DOHH2 (cell line): Measurements from ENCODE around the gene UGT1A6.

Source experiments
- H3F3A ChIP-seq: fragments of 200-600 bp; sonication (generic), shearing (Covaris generic); 2 replicates; pipeline ENCODE4 v1.6.0; 2016; ENCODE audit warnings: antibody characterized with exemption, mild to moderate bottlenecking; ENCODE audit not compliant: control insufficient read depth, insufficient read depth
- H3K27ac ChIP-seq: fragments of 200-600 bp; sonication (generic); 2 replicates; pipeline ENCODE4 v1.5.1; 2014; ENCODE audit warnings: low read depth, mild to moderate bottlenecking, low read length, moderate library complexity
- H3K27me3 ChIP-seq: fragments of 200-600 bp; sonication (generic); 2 replicates; pipeline ENCODE4 v1.6.1; 2014; ENCODE audit warnings: mild to moderate bottlenecking, low read length, mixed read lengths; ENCODE audit not compliant: control insufficient read depth
- H3K36me3 ChIP-seq: fragments of 200-600 bp; sonication (generic); 2 replicates; pipeline ENCODE4 v1.6.1; 2014; ENCODE audit warnings: mild to moderate bottlenecking, low read length, moderate library complexity, mixed read lengths; ENCODE audit not compliant: control insufficient read depth
- H3K4me1 ChIP-seq: fragments of 200-600 bp; sonication (generic); 2 replicates; pipeline ENCODE4 v1.6.1; 2014; ENCODE audit warnings: mild to moderate bottlenecking, low read length, mixed read lengths; ENCODE audit not compliant: control insufficient read depth
- H3K4me2 ChIP-seq: fragments of 200-600 bp; sonication (generic); 2 replicates; pipeline ENCODE4 v1.6.0; 2014; ENCODE audit warnings: mild to moderate bottlenecking, low read length, moderate library complexity
- H3K4me3 ChIP-seq: fragments of 200-600 bp; sonication (generic); 2 replicates; pipeline ENCODE4 v1.5.1; 2014; ENCODE audit warnings: mild to moderate bottlenecking, low read length, mixed read lengths
- H3K79me2 ChIP-seq: fragments of 200-600 bp; sonication (generic); 2 replicates; pipeline ENCODE4 v1.6.1; 2014; ENCODE audit warnings: mild to moderate bottlenecking, low read length, mixed read lengths; ENCODE audit not compliant: control insufficient read depth
- H3K9me2 ChIP-seq: fragments of 200-600 bp; sonication (generic); replicated peaks from 2 replicates; pipeline ENCODE4 v1.6.1; 2014; ENCODE audit warnings: mild to moderate bottlenecking, low read length, mixed read lengths; ENCODE audit not compliant: control insufficient read depth
- H3K9me3 ChIP-seq: fragments of 200-600 bp; sonication (generic); 2 replicates; pipeline ENCODE4 v1.6.1; 2014; ENCODE audit warnings: antibody characterized with exemption, low read length, mixed read lengths; ENCODE audit not compliant: control insufficient read depth, insufficient read depth
- H4K20me1 ChIP-seq: fragments of 200-600 bp; sonication (generic); 2 replicates; pipeline ENCODE4 v1.6.0; 2014; ENCODE audit warnings: low read depth, mild to moderate bottlenecking, antibody characterized with exemption, low read length, moderate library complexity; ENCODE audit not compliant: control insufficient read depth, insufficient read depth
- CTCF ChIP-seq: fragments of 200-600 bp; sonication (generic); IDR thresholded peaks from one replicate; pipeline ENCODE4 v1.5.1; 2014; ENCODE audit warnings: antibody characterized with exemption, mild to moderate bottlenecking, low read depth, low read length; ENCODE audit not compliant: poor library complexity, severe bottlenecking
- EZH2phosphoT487 ChIP-seq: fragments of 200-600 bp; sonication (generic); IDR thresholded peaks from 2 replicates; pipeline ENCODE4 v1.6.1; 2017; ENCODE audit warnings: borderline replicate concordance, mild to moderate bottlenecking, antibody characterized with exemption, low read length, moderate library complexity, mixed read lengths

The UGT1A6 gene

GRCh38 chr2:233798335-233799086 is 105.8 kb downstream of the UGT1A6 start:
- H3K27ac ChIP-seq, result no peak overlapping the region
- H3F3A ChIP-seq, result no peaks in the 10 kb centered on the region
- H3K9me3 ChIP-seq, result no peaks in the 10 kb centered on the region
- H3K4me2 ChIP-seq, result no peak overlapping the region
- H3K4me1 ChIP-seq, result peaks cover 9% of the 10 kb centered on the region
- no peak overlapping the region for H3K4me3 ChIP-seq
- no peaks in the 10 kb centered on the region for H3K9me2 ChIP-seq
- no peaks in the 10 kb centered on the region for H4K20me1 ChIP-seq
- H3K36me3 ChIP-seq, result no peaks in the 10 kb centered on the region
- H3K79me2 ChIP-seq, result no peaks in the 10 kb centered on the region
- peaks cover 3% of the 10 kb centered on the region; the same call in 1 of the 2 replicates for H3K27me3 ChIP-seq
- TF ChIP-seq EZH2phosphoT487, result no peak
- TF ChIP-seq CTCF, result no peak

- Histone ChIP-seq H3K9me2 (no peaks in the 10 kb centered on the region), H3K79me2 (no peaks in the 10 kb centered on the region), H3K36me3 (no peaks in the 10 kb centered on the region), H3K4me3 (no peak overlapping the region), H3K4me1 (peaks cover 9% of the 10 kb centered on the region), H3K27me3 (peaks cover 3% of the 10 kb centered on the region; the same call in 1 of the 2 replicates), H4K20me1 (no peaks in the 10 kb centered on the region), H3K9me3 (no peaks in the 10 kb centered on the region), H3K4me2 (no peak overlapping the region), H3K27ac (no peak overlapping the region), H3F3A (no peaks in the 10 kb centered on the region)
- TF ChIP-seq EZH2phosphoT487 (no peak), CTCF (no peak)
These were observed 106.5 kb downstream of the UGT1A6 start for GRCh38 chr2:233799087-233799665.

- H3K9me2 ChIP-seq, result no peaks in the 10 kb centered on the region
- no peaks in the 10 kb centered on the region for H3F3A ChIP-seq
- peaks cover 3% of the 10 kb centered on the region; the same call in 1 of the 2 replicates for H3K27me3 ChIP-seq
- no peaks in the 10 kb centered on the region for H4K20me1 ChIP-seq
- no peaks in the 10 kb centered on the region for H3K36me3 ChIP-seq
- H3K27ac ChIP-seq, result no peak overlapping the region
- peaks cover 9% of the 10 kb centered on the region for H3K4me1 ChIP-seq
- no peak overlapping the region for H3K4me3 ChIP-seq
- H3K4me2 ChIP-seq, result no peak overlapping the region
- no peaks in the 10 kb centered on the region for H3K9me3 ChIP-seq
- no peaks in the 10 kb centered on the region for H3K79me2 ChIP-seq
- TF ChIP-seq CTCF, result no peak
- no peak for TF ChIP-seq EZH2phosphoT487
These were observed 107.0 kb downstream of the UGT1A6 start for GRCh38 chr2:233799716-233800115.
